NB4 (cell line): ENCODE data around the gene PDXK.

ENCODE experiments used
- POLR2A ChIP-seq: IDR thresholded peaks from 2 replicates; pipeline ENCODE4 v1.6.1; 2011; ENCODE audit warnings: mild to moderate bottlenecking; ENCODE audit not compliant: insufficient read length; ENCODE audit errors: extremely low read depth
- TF ChIP-seq, protein P1 (sequence below): IDR thresholded peaks from one replicate; pipeline ENCODE4 v1.5.1; 2012; ENCODE audit warnings: low read depth, low read length

DNA sequence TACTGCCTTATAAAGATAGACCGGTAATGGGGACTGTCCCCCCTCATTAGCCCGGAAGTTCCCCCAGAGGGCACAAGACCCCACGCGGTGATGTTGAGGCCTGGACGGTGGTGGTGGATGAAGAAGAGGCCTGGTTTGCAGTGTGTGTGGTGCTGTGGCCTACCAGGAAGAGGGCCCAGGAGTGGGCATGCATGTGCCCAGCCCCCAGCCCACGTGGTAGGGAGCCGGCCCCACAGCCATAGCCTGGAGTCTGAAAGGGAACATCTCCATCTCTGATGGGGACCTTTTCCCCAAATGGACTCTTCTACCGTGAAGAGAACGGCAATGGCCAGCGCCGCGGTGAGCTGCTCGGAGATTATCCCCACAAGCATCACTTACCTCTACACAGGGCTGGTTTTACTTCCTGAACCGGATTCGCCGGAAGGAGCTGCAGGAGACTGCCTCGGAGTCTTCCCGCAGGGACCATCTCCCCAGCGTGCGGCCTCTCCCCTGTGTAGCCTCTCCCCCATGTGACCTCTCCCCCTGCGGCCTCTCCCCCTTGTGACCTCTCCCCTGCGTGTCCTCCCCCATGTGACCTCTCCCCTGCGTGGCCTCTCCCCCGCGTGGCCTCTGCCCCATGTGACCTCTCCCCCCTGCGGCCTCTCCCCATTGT is 91.0 kb downstream of the PDXK start:
- TF ChIP-seq, protein P1, sequence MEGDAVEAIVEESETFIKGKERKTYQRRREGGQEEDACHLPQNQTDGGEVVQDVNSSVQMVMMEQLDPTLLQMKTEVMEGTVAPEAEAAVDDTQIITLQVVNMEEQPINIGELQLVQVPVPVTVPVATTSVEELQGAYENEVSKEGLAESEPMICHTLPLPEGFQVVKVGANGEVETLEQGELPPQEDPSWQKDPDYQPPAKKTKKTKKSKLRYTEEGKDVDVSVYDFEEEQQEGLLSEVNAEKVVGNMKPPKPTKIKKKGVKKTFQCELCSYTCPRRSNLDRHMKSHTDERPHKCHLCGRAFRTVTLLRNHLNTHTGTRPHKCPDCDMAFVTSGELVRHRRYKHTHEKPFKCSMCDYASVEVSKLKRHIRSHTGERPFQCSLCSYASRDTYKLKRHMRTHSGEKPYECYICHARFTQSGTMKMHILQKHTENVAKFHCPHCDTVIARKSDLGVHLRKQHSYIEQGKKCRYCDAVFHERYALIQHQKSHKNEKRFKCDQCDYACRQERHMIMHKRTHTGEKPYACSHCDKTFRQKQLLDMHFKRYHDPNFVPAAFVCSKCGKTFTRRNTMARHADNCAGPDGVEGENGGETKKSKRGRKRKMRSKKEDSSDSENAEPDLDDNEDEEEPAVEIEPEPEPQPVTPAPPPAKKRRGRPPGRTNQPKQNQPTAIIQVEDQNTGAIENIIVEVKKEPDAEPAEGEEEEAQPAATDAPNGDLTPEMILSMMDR: no peak
- no peak for TF ChIP-seq POLR2A
